T-helper 2 cell treated with Interferon-gamma antibody and Interleukin-4, amounts not matched to agents 100 ng/mL and 5 ng/mL, for 36 hours (primary cell): ENCODE data around the gene B9D1. TPM values are rescaled to one million over a fixed set of nuclear protein-coding genes. Genes with fewer than 3 reads are reported as not detected.

Experiments
- intact Hi-C: fragments of 100-400 bp; cut with micrococcal nuclease; formaldehyde crosslinking; loops from one replicate; pipeline ENCODE4 v1.15.1; 2023
- total RNA-seq: library from RNA; stranded (reverse); gene quantifications from 2 replicates; pipeline ENCODE4 v1.2.3, GENCODE V29; 2022

The B9D1 gene
- total RNA-seq, 1 donor from 2014 or later = 4.2 TPM

- intact Hi-C loops = loop anchor here (1.0 to 10.0 kb wide), 8 partner anchors 8 to 1063 kb away; partner anchors contain the start of genes ALDH3A2, B9D1, SMCR8 and TOP3A
Measured at GRCh38 chr17:19377602-19378415, 15.3 kb upstream of the B9D1 start.

DNA sequence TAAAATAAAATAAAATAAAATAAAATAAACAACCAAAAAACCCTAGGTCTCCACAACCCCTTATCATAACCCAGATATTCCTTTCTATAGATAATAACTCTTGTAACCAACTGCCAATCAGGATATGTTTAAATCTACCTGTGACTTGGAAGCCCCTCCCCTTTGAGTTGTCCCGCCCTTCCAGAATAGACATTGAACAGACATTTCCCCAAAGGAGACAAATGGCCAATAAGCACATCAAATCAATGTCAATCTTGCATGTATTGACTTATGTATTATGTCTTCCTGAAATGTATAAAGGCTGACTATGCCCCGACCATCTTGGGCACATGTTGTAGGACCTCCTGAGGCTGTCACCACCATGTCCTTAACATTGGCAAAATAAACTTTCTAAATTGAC lies 14.3 kb upstream of the B9D1 start:
- intact Hi-C loops = loop anchor here (2.0 to 10.0 kb wide), 5 partner anchors 70 to 1062 kb away; partner anchors contain the start of genes ALDH3A2, SMCR8, TOP3A and ULK2

DNA sequence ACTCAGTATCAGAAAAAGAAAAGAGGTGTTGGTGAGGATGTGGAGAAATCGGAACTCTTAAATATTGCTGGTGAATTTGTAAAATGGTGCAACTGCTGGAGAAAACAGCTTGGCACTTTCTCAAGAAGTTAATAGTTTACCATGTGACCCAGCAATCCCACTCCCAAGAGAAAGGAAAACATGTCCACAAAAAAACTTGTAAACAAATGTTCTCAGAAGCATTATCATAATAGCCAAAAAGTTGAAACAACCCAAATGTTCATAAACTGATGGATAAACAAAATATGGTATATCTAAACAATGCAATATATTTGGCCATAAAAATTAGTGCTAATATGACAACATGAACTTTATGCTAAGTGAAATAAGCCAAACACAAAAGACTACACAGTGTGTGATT lies 13.2 kb upstream of the B9D1 start:
- intact Hi-C loops = loop anchor here (2.0 to 10.0 kb wide), 5 partner anchors 72 to 1061 kb away; partner anchors contain the start of genes ALDH3A2, SMCR8, TOP3A and ULK2

GRCh38 chr17:19374136-19374535 lies 11.6 kb upstream of the B9D1 start:
- intact Hi-C loops = loop anchor here (10.0 kb wide), 2 partner anchors 491 to 1059 kb away; partner anchors contain the start of genes SMCR8, TOP3A and ULK2

DNA sequence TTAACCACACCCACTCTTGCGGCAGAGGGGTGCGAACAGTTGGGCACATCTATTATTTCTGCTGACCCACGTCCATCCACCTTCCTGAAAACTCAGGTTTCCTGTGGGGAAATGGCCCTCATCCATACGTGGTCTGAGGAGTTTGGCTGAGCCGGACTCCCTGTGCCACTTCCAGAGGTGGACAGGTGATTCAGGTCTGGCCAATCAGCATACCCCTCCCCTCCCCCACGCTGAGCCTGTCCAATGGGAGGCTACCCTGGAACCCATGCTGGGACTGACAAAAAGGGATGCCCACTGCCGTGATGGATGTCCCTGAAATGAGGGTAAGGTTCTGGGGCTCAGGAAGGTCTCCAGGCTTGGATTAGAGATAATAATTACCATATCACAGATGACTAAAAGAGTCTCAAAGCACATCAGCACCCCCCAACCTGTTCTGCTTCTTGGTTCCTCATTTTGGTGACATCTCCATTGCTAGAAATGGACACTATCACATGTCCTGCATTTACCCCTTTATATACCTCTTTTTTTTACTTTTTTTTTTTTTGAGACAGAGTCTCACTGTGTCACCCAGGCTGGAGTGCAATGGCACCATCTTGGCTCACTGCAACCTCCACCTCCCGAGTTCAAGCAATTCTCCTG lies 10.5 kb upstream of the B9D1 start:
- intact Hi-C loops = loop anchor here (10.0 kb wide), 2 partner anchors 492 to 1058 kb away; partner anchors contain the start of genes SMCR8, TOP3A and ULK2

GRCh38 chr17:19372439-19372838 lies 9.9 kb upstream of the B9D1 start:
- intact Hi-C loops = loop anchor here (10.0 kb wide), 2 partner anchors 492 to 1058 kb away; partner anchors contain the start of genes SMCR8, TOP3A and ULK2

- intact Hi-C loops = loop anchor here (10.0 kb wide), 2 partner anchors 493 to 1057 kb away; partner anchors contain the start of genes SMCR8, TOP3A and ULK2
Measured at GRCh38 chr17:19372011-19372370, 9.5 kb upstream of the B9D1 start.

- intact Hi-C loops = loop anchor here (10.0 kb wide), 2 partner anchors 493 to 1057 kb away; partner anchors contain the start of genes SMCR8, TOP3A and ULK2
Measured at GRCh38 chr17:19371259-19372010, 8.9 kb upstream of the B9D1 start.

GRCh38 chr17:19370493-19370960 lies 8.0 kb upstream of the B9D1 start:
- intact Hi-C loops = loop anchor here (1.0 to 10.0 kb wide), 4 partner anchors 8 to 1056 kb away; partner anchors contain the start of genes B9D1, MAPK7, SMCR8 and TOP3A

DNA sequence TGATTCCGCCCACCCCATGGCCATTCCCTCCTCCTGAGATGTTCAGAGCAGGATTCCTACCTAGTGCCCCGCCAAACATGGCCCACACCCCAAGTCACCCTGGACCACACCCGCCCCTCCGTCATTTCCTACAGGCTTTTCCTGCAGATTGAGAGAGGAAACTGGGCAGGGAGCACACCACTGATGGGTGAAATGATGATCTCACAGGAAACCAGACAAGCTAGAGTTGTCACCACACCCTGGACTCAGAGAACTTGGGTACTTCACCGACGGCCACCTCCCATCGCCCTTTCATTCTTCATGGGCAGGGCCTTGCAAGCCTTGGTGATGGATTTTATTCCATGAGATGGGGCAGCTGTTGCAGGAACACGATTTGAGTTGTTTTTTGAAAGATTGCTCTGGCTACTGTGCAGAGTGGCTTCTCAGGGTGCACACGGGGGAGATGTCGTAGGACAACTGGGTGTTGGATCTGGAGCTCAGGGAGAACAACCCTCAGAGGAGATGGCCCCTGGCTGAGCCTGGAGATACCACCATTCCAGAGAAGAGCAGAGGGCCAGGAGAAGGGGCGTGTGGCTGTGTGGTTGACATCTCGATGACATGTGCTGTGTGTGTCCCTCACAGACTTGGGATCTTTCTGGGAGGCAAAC lies 7.4 kb upstream of the B9D1 start:
- intact Hi-C loops = loop anchor here (1.0 to 10.0 kb wide), 4 partner anchors 8 to 1055 kb away; partner anchors contain the start of genes B9D1, MAPK7, SMCR8 and TOP3A

GRCh38 chr17:19369107-19369778 lies 6.7 kb upstream of the B9D1 start:
- intact Hi-C loops = no loop called here

- intact Hi-C loops = no loop called here
Measured at GRCh38 chr17:19368229-19368628, 5.7 kb upstream of the B9D1 start.

DNA sequence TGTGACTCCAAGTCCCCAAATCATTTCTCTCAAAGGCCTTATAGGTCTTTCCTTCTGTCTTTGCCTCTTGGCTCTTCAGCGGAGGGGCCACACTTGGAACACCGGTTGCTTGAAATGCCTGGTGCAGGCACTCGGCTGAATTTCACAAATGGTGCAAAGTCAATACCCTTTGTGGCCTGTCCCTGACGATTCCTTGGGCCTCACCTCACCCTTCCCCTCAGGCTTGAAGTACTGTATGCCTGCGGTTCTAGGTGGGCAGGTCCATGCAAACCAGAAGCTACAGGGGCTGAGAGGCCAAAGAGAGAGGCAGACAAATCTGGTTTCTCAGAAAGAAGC lies 4.1 kb upstream of the B9D1 start:
- intact Hi-C loops = no loop called here

GRCh38 chr17:19365833-19366636 lies 3.5 kb upstream of the B9D1 start:
- intact Hi-C loops = no loop called here

- intact Hi-C loops = no loop called here
Measured at GRCh38 chr17:19365499-19365817, 2.9 kb upstream of the B9D1 start.

GRCh38 chr17:19364699-19365498 lies 2.4 kb upstream of the B9D1 start:
- intact Hi-C loops = loop anchor here (5.0 kb wide), 3 partner anchors 97 to 402 kb away; partner anchors contain the start of gene ALDH3A2

GRCh38 chr17:19363460-19364035 lies 1.0 kb upstream of the B9D1 start:
- intact Hi-C loops = loop anchor here (2.0 to 5.0 kb wide), 4 partner anchors 99 to 404 kb away; partner anchors contain the start of gene ALDH3A2

- intact Hi-C loops = loop anchor here (2.0 to 5.0 kb wide), 4 partner anchors 99 to 404 kb away; partner anchors contain the start of gene ALDH3A2
Measured at GRCh38 chr17:19363114-19363438, 553 bp upstream of the B9D1 start.
